ENCODE data around the gene NSUN7. TPM values are rescaled to one million over a fixed set of nuclear protein-coding genes. Genes with fewer than 3 reads are reported as not detected.

The NSUN7 gene
- total RNA-seq, 1 experiment from 2014 or later = 0.90 TPM

GRCh38 chr4:40733752-40734151, 16.0 kb upstream of the NSUN7 start:
- Histone ChIP-seq H3K4me1 (ENCODE audit: insufficient read depth, low read length, poor library complexity, severe bottlenecking) (peaks cover 8% of the 10 kb centered on the region), H3K27me3 (replicated peaks; ENCODE audit: insufficient read depth, low read depth, low read length, poor library complexity) (no peaks in the 10 kb centered on the region), H3K36me3 (ENCODE audit: insufficient read depth, low read length, poor library complexity, severe bottlenecking) (no peaks in the 10 kb centered on the region), H3K4me3 (ENCODE audit: low read depth, low read length, poor library complexity, severe bottlenecking) (no peak overlapping the region), H3K9me3 (ENCODE audit: low read depth, low read length, poor library complexity, severe bottlenecking) (no peaks in the 10 kb centered on the region), H3K27ac (ENCODE audit: low read depth, low read length, poor library complexity, severe bottlenecking) (no peak overlapping the region)
- no peak for DNase-seq (ENCODE audit: low spot score)
- ChIA-PET POLR2A (ENCODE audit: low non-redundant PET) (no interaction called here), CTCF (interaction anchor here (0.7 kb wide), 1 partner anchor 107 kb away, joined by 4 read pairs; no protein-coding TSS in a partner anchor)
- intact Hi-C loops (cut with micrococcal nuclease; ENCODE audit: unreplicated experiment) = no loop called here
- no TSS peak for BruUV-seq (replicated peaks)
- no peak for TF ChIP-seq CTCF (conservative IDR thresholded peaks at IDR 0.05; ENCODE audit: low read depth, low read length)
- no peak for TF ChIP-seq EZH2 (IDR thresholded peaks at IDR 0.05; ENCODE audit: borderline replicate concordance, low read depth, low read length, poor library complexity, severe bottlenecking)

- CTCF ChIA-PET = interaction anchor here (0.7 to 1.1 kb wide), 2 partner anchors 107 to 190 kb away, joined by 4 read pairs; no protein-coding TSS in a partner anchor
These were observed 15.3 kb upstream of the NSUN7 start for GRCh38 chr4:40734497-40734896.

GRCh38 chr4:40736910-40737309, 12.8 kb upstream of the NSUN7 start:
- H3K27me3 ChIP-seq (replicated peaks; ENCODE audit: insufficient read depth, low read depth, low read length, poor library complexity) = no peaks in the 10 kb centered on the region
- H3K27ac ChIP-seq (ENCODE audit: low read depth, low read length, poor library complexity, severe bottlenecking) = no peak overlapping the region
- intact Hi-C loops (cut with micrococcal nuclease; ENCODE audit: unreplicated experiment) = loop anchor here (5.0 kb wide), 3 partner anchors 105 to 480 kb away; no protein-coding TSS in a partner anchor
- POLR2A ChIA-PET (ENCODE audit: low non-redundant PET) = no interaction called here
- TF ChIP-seq EZH2 (IDR thresholded peaks at IDR 0.05; ENCODE audit: borderline replicate concordance, low read depth, low read length, poor library complexity, severe bottlenecking) (no peak), CTCF (conservative IDR thresholded peaks at IDR 0.05; ENCODE audit: low read depth, low read length) (peak; percentile 59)
- no peaks in the 10 kb centered on the region for H3K9me3 ChIP-seq (ENCODE audit: low read depth, low read length, poor library complexity, severe bottlenecking)
- DNase-seq (ENCODE audit: low spot score) = peak; percentile 53
- CTCF ChIA-PET = interaction anchor here (0.8 to 1.7 kb wide), 2 partner anchors 104 to 161 kb away, joined by 4 read pairs; no protein-coding TSS in a partner anchor
- no peak overlapping the region for H3K4me3 ChIP-seq (ENCODE audit: low read depth, low read length, poor library complexity, severe bottlenecking)
- no TSS peak for BruUV-seq (replicated peaks)
- peaks cover 1% of the 10 kb centered on the region for H3K4me1 ChIP-seq (ENCODE audit: insufficient read depth, low read length, poor library complexity, severe bottlenecking)
- H3K36me3 ChIP-seq (ENCODE audit: insufficient read depth, low read length, poor library complexity, severe bottlenecking) = no peaks in the 10 kb centered on the region

More at GRCh38 chr4:40734497-40734896, 15.3 kb upstream of the NSUN7 start:
- H3K27me3 ChIP-seq (replicated peaks; ENCODE audit: insufficient read depth, low read depth, low read length, poor library complexity) = no peaks in the 10 kb centered on the region
- no peak overlapping the region for H3K27ac ChIP-seq (ENCODE audit: low read depth, low read length, poor library complexity, severe bottlenecking)
- H3K9me3 ChIP-seq (ENCODE audit: low read depth, low read length, poor library complexity, severe bottlenecking) = no peaks in the 10 kb centered on the region
- intact Hi-C loops (cut with micrococcal nuclease; ENCODE audit: unreplicated experiment) = no loop called here
- POLR2A ChIA-PET (ENCODE audit: low non-redundant PET) = no interaction called here
- no peaks in the 10 kb centered on the region for H3K36me3 ChIP-seq (ENCODE audit: insufficient read depth, low read length, poor library complexity, severe bottlenecking)
- TF ChIP-seq EZH2 (IDR thresholded peaks at IDR 0.05; ENCODE audit: borderline replicate concordance, low read depth, low read length, poor library complexity, severe bottlenecking) = no peak
- no peak for TF ChIP-seq CTCF (conservative IDR thresholded peaks at IDR 0.05; ENCODE audit: low read depth, low read length)
- no peak for DNase-seq (ENCODE audit: low spot score)
- BruUV-seq (replicated peaks) = no TSS peak
- H3K4me1 ChIP-seq (ENCODE audit: insufficient read depth, low read length, poor library complexity, severe bottlenecking) = peaks cover 8% of the 10 kb centered on the region
- H3K4me3 ChIP-seq (ENCODE audit: low read depth, low read length, poor library complexity, severe bottlenecking) = no peak overlapping the region
